ENCODE measurements around the gene BOK.

DNA sequence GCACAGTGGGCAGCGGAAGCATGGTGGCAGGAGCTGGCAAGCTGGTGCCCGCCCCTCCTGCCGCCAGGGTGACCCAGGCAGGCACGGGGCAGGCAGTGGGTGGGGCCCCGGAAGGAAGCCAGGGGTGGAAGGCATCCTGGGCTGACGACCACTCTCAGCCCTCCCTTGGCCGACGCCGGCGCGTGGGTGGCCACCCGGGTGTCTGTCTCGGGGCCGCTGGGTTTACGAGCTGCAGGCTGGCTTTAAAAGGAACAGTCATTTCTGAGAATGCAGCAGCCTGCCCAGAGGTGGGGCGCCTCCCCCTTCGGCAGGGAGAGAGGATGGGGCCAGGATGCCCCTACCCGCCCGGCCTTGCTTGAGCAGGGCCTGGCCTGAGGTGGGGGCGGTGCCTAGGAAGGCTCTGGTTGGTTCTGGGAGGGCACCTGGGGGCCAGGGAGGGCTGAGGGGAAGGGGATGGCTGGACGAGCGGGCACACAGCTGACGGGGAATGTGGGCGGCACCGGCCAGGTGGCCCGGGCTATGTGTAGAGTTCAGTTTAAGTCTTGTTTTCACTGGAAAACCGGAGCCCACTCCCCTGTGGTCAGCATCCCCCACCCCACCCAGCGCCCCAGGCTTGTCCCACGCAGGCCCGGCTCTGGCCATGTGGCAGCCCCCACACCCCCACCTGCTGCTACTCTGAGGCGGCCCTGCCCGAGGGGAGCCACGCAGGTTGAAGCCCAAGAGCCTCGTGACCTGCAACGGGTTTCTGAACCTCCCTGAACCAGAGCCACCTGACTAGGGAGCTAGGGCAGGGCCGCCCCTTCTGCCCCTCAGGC lies 6.3 kb downstream of the BOK start:
- TF ChIP-seq POLR2AphosphoS5 (IDR thresholded peaks at IDR 0.05; ENCODE audit: borderline replicate concordance, low read depth, low read length) (no peak), EZH2 (IDR thresholded peaks at IDR 0.05) (no peak)
